ENCODE results near the gene HEPHL1.
"Not testable (repeated sequence)": the region's sequence is repeated elsewhere in the genome, so short reads cannot be mapped to it uniquely, and the experiment has no call there.

HEPHL1 gene

DNA sequence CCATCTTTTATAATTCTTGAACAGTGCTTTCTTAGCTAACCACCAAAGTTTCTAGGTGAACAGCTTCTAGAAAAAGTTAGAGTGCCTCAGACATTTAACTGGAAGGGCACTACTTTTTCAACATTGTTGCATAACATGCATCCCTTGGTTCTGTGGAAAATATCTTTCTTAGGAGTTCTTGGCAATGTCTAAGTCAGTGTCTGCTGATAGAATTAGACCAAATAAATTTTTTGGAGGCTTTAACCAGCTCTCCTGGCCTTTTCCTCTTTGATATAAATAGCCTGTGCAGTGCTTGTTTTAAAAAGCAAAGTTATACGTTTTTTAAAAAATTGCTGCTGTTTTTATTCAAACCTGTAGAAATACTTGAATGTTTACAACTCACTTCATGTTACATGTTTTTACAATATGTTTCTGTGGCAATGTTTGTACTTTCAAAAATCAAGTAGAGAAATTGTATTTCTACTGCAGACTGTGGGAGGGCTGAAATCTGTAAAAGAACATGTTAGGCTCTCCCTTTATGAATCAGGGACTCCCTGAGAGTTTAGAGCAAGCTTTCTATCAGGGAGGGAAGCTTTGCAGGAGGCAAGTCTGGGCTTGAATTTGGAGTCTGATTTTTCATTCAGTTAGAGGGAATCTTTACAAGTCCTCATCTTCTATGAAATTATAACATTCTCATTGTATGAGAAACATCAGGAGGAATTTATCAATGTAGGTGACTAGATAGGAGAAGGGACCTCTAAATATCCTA is 91.2 kb downstream of the HEPHL1 start:
- Histone ChIP-seq H3K9me3 (ENCODE audit: control insufficient read depth, low read length) (no peaks in the 10 kb centered on the region), H3K27ac (no peak overlapping the region), H3K27me3 (ENCODE audit: control insufficient read depth, insufficient read depth, low read length) (no peaks in the 10 kb centered on the region), H3K79me2 (no peaks in the 10 kb centered on the region), H3K4me3 (ENCODE audit: low read depth, low read length) (no peak overlapping the region), H2AFZ (no peak overlapping the region), H3K4me1 (no peaks in the 10 kb centered on the region), H3K4me2 (ENCODE audit: low read length) (no peak overlapping the region), H3K36me3 (ENCODE audit: control insufficient read depth, insufficient read depth, low read length) (no peaks in the 10 kb centered on the region), H3K9ac (no peak overlapping the region)
- TF ChIP-seq, protein P1, sequence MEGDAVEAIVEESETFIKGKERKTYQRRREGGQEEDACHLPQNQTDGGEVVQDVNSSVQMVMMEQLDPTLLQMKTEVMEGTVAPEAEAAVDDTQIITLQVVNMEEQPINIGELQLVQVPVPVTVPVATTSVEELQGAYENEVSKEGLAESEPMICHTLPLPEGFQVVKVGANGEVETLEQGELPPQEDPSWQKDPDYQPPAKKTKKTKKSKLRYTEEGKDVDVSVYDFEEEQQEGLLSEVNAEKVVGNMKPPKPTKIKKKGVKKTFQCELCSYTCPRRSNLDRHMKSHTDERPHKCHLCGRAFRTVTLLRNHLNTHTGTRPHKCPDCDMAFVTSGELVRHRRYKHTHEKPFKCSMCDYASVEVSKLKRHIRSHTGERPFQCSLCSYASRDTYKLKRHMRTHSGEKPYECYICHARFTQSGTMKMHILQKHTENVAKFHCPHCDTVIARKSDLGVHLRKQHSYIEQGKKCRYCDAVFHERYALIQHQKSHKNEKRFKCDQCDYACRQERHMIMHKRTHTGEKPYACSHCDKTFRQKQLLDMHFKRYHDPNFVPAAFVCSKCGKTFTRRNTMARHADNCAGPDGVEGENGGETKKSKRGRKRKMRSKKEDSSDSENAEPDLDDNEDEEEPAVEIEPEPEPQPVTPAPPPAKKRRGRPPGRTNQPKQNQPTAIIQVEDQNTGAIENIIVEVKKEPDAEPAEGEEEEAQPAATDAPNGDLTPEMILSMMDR (IDR thresholded peaks at IDR 0.05): no peak

DNA sequence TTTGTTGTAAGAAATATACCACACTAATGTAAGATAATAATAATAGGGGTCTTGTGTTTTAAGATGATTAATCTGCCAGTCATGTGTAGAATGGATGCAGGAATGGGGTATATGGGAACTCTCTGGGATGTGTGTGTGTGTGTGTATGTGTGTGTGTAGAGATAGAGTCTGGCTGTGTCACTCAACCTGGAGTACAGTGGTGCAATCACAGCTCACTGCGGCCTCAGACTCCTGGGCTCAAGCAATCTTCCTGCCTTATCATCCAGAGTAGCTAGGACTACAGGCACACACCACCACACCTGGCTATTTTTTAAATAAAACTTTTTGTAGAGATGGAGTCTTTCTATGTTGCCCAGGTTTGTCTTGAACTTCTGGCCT is 96.0 kb downstream of the HEPHL1 start:
- Histone ChIP-seq H3K9me3 (ENCODE audit: control insufficient read depth, low read length) (no peaks in the 10 kb centered on the region), H3K79me2 (no peaks in the 10 kb centered on the region)

DNA sequence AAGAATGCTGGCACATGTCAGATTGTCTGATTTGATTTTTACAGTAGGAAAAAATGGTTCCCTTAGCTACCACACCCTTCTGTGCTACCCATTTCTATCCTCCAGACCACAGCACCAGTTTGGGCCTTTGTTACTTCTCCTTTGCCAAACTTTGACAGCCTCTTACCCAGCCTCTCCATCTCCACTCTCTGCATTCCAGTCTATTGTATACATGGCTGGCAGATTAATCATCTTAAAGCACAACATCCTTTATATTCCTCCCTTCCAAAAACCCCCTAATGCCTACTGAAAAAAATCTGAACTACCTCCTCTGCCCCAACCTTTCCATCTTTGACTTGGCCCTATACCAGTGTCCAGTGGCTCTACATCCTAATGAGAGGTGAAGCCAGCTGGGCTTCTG is 96.7 kb downstream of the HEPHL1 start:
- Histone ChIP-seq H3K4me1 (no peaks in the 10 kb centered on the region), H3K36me3 (ENCODE audit: control insufficient read depth, insufficient read depth, low read length) (no peaks in the 10 kb centered on the region), H3K79me2 (no peaks in the 10 kb centered on the region), H3K9ac (no peak overlapping the region), H3K27ac (no peak overlapping the region), H3K9me3 (ENCODE audit: control insufficient read depth, low read length) (no peaks in the 10 kb centered on the region), H3K27me3 (ENCODE audit: control insufficient read depth, insufficient read depth, low read length) (no peaks in the 10 kb centered on the region), H2AFZ (no peak overlapping the region), H3K4me2 (ENCODE audit: low read length) (no peak overlapping the region), H3K4me3 (ENCODE audit: low read depth, low read length) (no peak overlapping the region)
- TF ChIP-seq, protein P1 (IDR thresholded peaks at IDR 0.05): no peak

More for the DNA sequence above, 96.0 kb downstream of the HEPHL1 start:
- no peak overlapping the region for H3K4me2 ChIP-seq (ENCODE audit: low read length)
- H3K36me3 ChIP-seq (ENCODE audit: control insufficient read depth, insufficient read depth, low read length): no peaks in the 10 kb centered on the region
- no peaks in the 10 kb centered on the region for H3K4me1 ChIP-seq
- H3K4me3 ChIP-seq (ENCODE audit: low read depth, low read length): no peak overlapping the region
- no peak overlapping the region for H2AFZ ChIP-seq
- no peak overlapping the region for H3K27ac ChIP-seq
- no peaks in the 10 kb centered on the region for H3K27me3 ChIP-seq (ENCODE audit: control insufficient read depth, insufficient read depth, low read length)
- TF ChIP-seq, protein P1 (IDR thresholded peaks at IDR 0.05): no peak
- H3K9ac ChIP-seq: no peak overlapping the region

DNA sequence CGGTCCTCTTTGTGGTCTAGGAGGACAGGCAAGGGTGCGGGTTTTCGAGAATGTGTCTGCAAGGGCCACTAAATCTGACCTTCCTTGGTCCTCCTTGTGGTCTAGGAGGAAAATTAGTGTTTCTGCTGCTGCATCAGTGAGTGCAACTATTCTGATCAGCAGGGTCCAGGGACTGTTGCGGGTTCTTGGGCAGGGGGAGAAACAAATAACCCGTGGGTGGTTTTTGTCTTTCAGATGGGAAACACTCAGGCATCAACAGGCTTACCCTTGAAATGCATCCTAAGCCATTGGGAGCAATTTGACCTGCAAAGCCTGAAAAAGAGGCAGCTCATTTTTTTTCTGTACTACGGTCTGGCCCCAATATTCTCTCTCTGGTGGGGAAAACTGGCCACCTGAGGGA is 98.5 kb downstream of the HEPHL1 start:
- not testable (repeated sequence) for H3K79me2 ChIP-seq; H3K4me1 ChIP-seq; H3K9me3 ChIP-seq (ENCODE audit: control insufficient read depth, low read length); H3K4me2 ChIP-seq (ENCODE audit: low read length); H2AFZ ChIP-seq; H3K27ac ChIP-seq; H3K4me3 ChIP-seq (ENCODE audit: low read depth, low read length); H3K36me3 ChIP-seq (ENCODE audit: control insufficient read depth, insufficient read depth, low read length); H3K27me3 ChIP-seq (ENCODE audit: control insufficient read depth, insufficient read depth, low read length); H3K9ac ChIP-seq

DNA sequence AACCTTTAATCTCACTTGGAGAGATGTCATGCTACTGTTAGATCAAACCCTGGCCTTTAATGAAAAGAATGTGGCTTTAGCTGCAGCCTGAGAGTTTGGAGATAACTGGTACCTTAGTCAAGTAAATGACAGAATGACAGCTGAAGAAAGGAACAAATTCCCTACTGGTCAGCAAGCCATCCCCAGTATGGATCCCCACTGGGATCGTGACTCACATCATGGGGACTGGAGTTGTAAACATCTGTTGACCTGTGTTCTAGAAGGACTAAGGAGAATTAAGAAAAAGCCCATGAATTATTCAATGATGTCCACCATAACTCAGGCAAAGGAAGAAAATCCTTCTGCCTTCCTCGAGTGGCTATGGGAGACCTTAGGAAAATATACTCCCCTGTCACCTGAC is 99.4 kb downstream of the HEPHL1 start:
- not testable (repeated sequence) for H3K9ac ChIP-seq

DNA sequence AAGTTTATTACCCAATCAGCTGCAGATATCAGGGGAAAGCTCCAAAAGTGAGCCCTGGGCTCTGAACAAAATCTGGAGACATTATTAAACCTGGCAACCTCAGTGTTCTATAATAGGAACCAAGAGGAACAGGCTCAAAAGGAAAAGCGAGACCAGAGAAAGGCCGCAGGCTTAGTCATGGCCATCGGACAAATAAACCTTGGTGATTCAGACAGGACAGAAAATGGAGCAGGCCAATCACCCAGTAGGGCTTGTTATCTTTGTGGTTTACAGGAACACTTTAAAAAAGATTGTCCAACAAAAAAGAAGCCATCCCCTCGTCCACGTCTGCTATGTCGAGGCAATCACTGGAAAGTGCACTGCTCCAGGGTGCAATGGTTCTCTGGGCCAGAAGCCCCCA is 99.8 kb downstream of the HEPHL1 start:
- no peak overlapping the region for H3K4me3 ChIP-seq (ENCODE audit: low read depth, low read length)
- H3K4me1 ChIP-seq: no peaks in the 10 kb centered on the region
- H3K79me2 ChIP-seq: no peaks in the 10 kb centered on the region
- no peak overlapping the region for H3K9ac ChIP-seq
- no peaks in the 10 kb centered on the region for H3K27me3 ChIP-seq (ENCODE audit: control insufficient read depth, insufficient read depth, low read length)
- no peak overlapping the region for H3K4me2 ChIP-seq (ENCODE audit: low read length)
- no peaks in the 10 kb centered on the region for H3K9me3 ChIP-seq (ENCODE audit: control insufficient read depth, low read length)
- H3K27ac ChIP-seq: no peak overlapping the region
- H3K36me3 ChIP-seq (ENCODE audit: control insufficient read depth, insufficient read depth, low read length): no peaks in the 10 kb centered on the region
- no peak overlapping the region for H2AFZ ChIP-seq
- TF ChIP-seq, protein P1 (IDR thresholded peaks at IDR 0.05): no peak

More for the DNA sequence above, 99.4 kb downstream of the HEPHL1 start:
- H3K36me3 ChIP-seq (ENCODE audit: control insufficient read depth, insufficient read depth, low read length); H3K79me2 ChIP-seq; H3K9me3 ChIP-seq (ENCODE audit: control insufficient read depth, low read length); H3K27me3 ChIP-seq (ENCODE audit: control insufficient read depth, insufficient read depth, low read length); H3K4me3 ChIP-seq (ENCODE audit: low read depth, low read length); H3K27ac ChIP-seq; H3K4me1 ChIP-seq; H3K4me2 ChIP-seq (ENCODE audit: low read length); H2AFZ ChIP-seq: not testable (repeated sequence)
